GM18511 (cell line): Measurements from ENCODE around the gene PTCD3.

Experiments
- ATAC-seq: cut with Tn5 transposase; IDR thresholded peaks from one replicate; pipeline ENCODE4 v1.9.1; 2021; ENCODE audit warnings: mild to moderate bottlenecking, moderate library complexity; ENCODE audit not compliant: unreplicated experiment

PTCD3 gene

GRCh38 chr2:86142436-86143257, 36.6 kb downstream of the PTCD3 start:
- no peak for ATAC-seq

- no peak for ATAC-seq
Measured at GRCh38 chr2:86143307-86143706, 37.3 kb downstream of the PTCD3 start.

- ATAC-seq: no peak
Measured at GRCh38 chr2:86143926-86144685, 38.1 kb downstream of the PTCD3 start.

- no peak for ATAC-seq
Measured at GRCh38 chr2:86147793-86148192, 41.8 kb downstream of the PTCD3 start.

GRCh38 chr2:86150502-86150901, 44.5 kb downstream of the PTCD3 start:
- no peak for ATAC-seq

- no peak for ATAC-seq
Measured at GRCh38 chr2:86157009-86157556, 51.0 kb downstream of the PTCD3 start.

GRCh38 chr2:86158286-86158685, 52.3 kb downstream of the PTCD3 start:
- ATAC-seq: no peak

- ATAC-seq: no peak
Measured at GRCh38 chr2:86160156-86160952, 54.3 kb downstream of the PTCD3 start.

GRCh38 chr2:86170449-86170848, 64.4 kb downstream of the PTCD3 start:
- ATAC-seq: no peak

GRCh38 chr2:86171295-86171694, 65.3 kb downstream of the PTCD3 start:
- ATAC-seq: no peak

- no peak for ATAC-seq
Measured at GRCh38 chr2:86172610-86173009, 66.6 kb downstream of the PTCD3 start.

GRCh38 chr2:86174445-86174844, 68.4 kb downstream of the PTCD3 start:
- ATAC-seq: peak; percentile 46

GRCh38 chr2:86175828-86176227, 69.8 kb downstream of the PTCD3 start:
- no peak for ATAC-seq

GRCh38 chr2:86176597-86176996, 70.6 kb downstream of the PTCD3 start:
- ATAC-seq: no peak

GRCh38 chr2:86185517-86186212, 79.6 kb downstream of the PTCD3 start:
- peak; percentile 54 for ATAC-seq

GRCh38 chr2:86186431-86186830, 80.4 kb downstream of the PTCD3 start:
- ATAC-seq: peak; percentile 39

- ATAC-seq: no peak
Measured at GRCh38 chr2:86189782-86190416, 83.9 kb downstream of the PTCD3 start.
